H1 (cell line): ENCODE measurements around the gene RARB. TPM values are rescaled to one million over a fixed set of nuclear protein-coding genes. Genes with fewer than 3 reads are reported as not detected.

Experiments used
- CTCF ChIA-PET: fragments of 300-600 bp; sonication (Branson Sonifier 250); formaldehyde crosslinking; loops from one replicate; lab custom pipeline; 2021; ENCODE audit not compliant: partially characterized antibody; lab: Charles Lee
- POLR2A ChIA-PET: fragments of 300-600 bp; sonication (Branson Sonifier 250); formaldehyde crosslinking; loops from one replicate; lab custom pipeline; 2021; ENCODE audit warnings: inconsistent platforms; ENCODE audit not compliant: partially characterized antibody; lab: Charles Lee
- DNase-seq, 2 experiments: peaks; one replicate each; pipeline versions ENCODE4 v3.0.0 to v3.0.0-alpha.2; 2010 to 2022; ENCODE audit warnings: low spot score in 2 of 2, low read depth in 1 of 2, mixed read lengths in 1 of 2
- FAIRE-seq: peaks from 2 replicates; lab custom pipeline; 2011; peaks lifted over from hg19 to GRCh38; lab: Jason Lieb, UNC
- H2AFZ ChIP-seq: 2 replicates; pipeline ENCODE4 v1.8.1; 2012; ENCODE audit warnings: low read length, inconsistent platforms
- H2AK5ac ChIP-seq: 2 replicates; pipeline ENCODE4 v1.6.1; 2013; ENCODE audit warnings: low read depth, low read length
- H2BK120ac ChIP-seq: replicated peaks from 2 replicates; pipeline ENCODE3; 2013; ENCODE audit warnings: low read depth, low read length, inconsistent platforms
- H2BK12ac ChIP-seq: 2 replicates; pipeline ENCODE4 v1.6.1; 2013; ENCODE audit warnings: low read depth, low read length
- H2BK15ac ChIP-seq: 2 replicates; pipeline ENCODE4 v1.6.1; 2013; ENCODE audit warnings: low read length
- H2BK20ac ChIP-seq: 2 replicates; pipeline ENCODE4 v1.6.1; 2013; ENCODE audit warnings: low read length
- H2BK5ac ChIP-seq: 2 replicates; pipeline ENCODE4 v1.6.1; 2013; ENCODE audit warnings: low read depth, low read length
- H3K14ac ChIP-seq: 2 replicates; pipeline ENCODE4 v1.6.1; 2013; ENCODE audit warnings: inconsistent platforms; ENCODE audit not compliant: insufficient read length
- H3K18ac ChIP-seq: 2 replicates; pipeline ENCODE4 v1.6.1; 2013; ENCODE audit warnings: low read length; ENCODE audit errors: extremely low read depth
- H3K23ac ChIP-seq: 2 replicates; pipeline ENCODE4 v1.6.1; 2013; ENCODE audit warnings: inconsistent platforms; ENCODE audit not compliant: insufficient read length
- H3K23me2 ChIP-seq: 2 replicates; pipeline ENCODE4 v1.6.1; 2013; ENCODE audit warnings: low read depth, low read length
- H3K27ac ChIP-seq: 2 replicates; pipeline ENCODE4 v1.6.1; 2011; ENCODE audit warnings: low read depth, low read length, inconsistent platforms
- H3K27me3 ChIP-seq, 4 experiments: replicated peaks in 1 of 4; 1 replicate in 1 of 4; 2 replicates in 3 of 4; pipeline versions ENCODE4 v1.6.1 to v1.8.1; 2011 to 2013; ENCODE audit warnings: low read length in 3 of 4, mild to moderate bottlenecking in 3 of 4, inconsistent platforms in 2 of 4, mixed read lengths in 2 of 4, moderate library complexity in 1 of 4; ENCODE audit not compliant: control insufficient read depth in 3 of 4, insufficient read depth in 3 of 4; ENCODE audit errors: extremely low read depth in 1 of 4
- H3K36me3 ChIP-seq, 4 experiments: 2 replicates each; pipeline versions ENCODE4 v1.6.1 to v1.8.1; 2011 to 2013; ENCODE audit warnings: mild to moderate bottlenecking in 4 of 4, low read length in 3 of 4, moderate library complexity in 2 of 4, control low read depth in 1 of 4, inconsistent platforms in 1 of 4; ENCODE audit not compliant: insufficient read depth in 4 of 4, control insufficient read depth in 2 of 4
- H3K4ac ChIP-seq: replicated peaks from 2 replicates; pipeline ENCODE3; 2013; ENCODE audit warnings: low read length, low read depth, mixed read lengths, inconsistent platforms; ENCODE audit not compliant: insufficient read length
- H3K4me1 ChIP-seq, 4 experiments: replicated peaks in 1 of 4; 1 replicate in 1 of 4; 2 replicates in 3 of 4; pipeline versions ENCODE4 v1.6.1 to v1.8.1; 2011 to 2013; ENCODE audit warnings: low read length in 3 of 4, inconsistent platforms in 2 of 4, mixed read lengths in 1 of 4; ENCODE audit not compliant: insufficient read depth in 4 of 4, control insufficient read depth in 3 of 4
- H3K4me2 ChIP-seq, 2 experiments: 2 replicates each; pipeline versions ENCODE4 v1.6.1 to v1.8.1; 2011 to 2013; ENCODE audit warnings: low read depth in 2 of 2, low read length in 2 of 2, control low read depth in 1 of 2, inconsistent platforms in 1 of 2, mild to moderate bottlenecking in 1 of 2; ENCODE audit not compliant: insufficient read depth in 1 of 2
- H3K4me3 ChIP-seq, 4 experiments: fragments of 200-600, 300-600 bp in 1 of 4; sonication (generic), shearing (Covaris generic), sonication (Bioruptor Twin) in 1 of 4; 2 replicates each; pipeline versions ENCODE4 v1.5.1 to v1.8.1; 2011 to 2016; ENCODE audit warnings: low read length in 4 of 4, low read depth in 3 of 4, control low read depth in 2 of 4, inconsistent platforms in 2 of 4, mild to moderate bottlenecking in 2 of 4, mixed read lengths in 1 of 4, moderate library complexity in 1 of 4; ENCODE audit not compliant: insufficient read depth in 2 of 4; ENCODE audit errors: extremely low read depth in 1 of 4
- H3K56ac ChIP-seq: replicated peaks from 2 replicates; pipeline ENCODE3; 2013; ENCODE audit warnings: low read depth, mild to moderate bottlenecking, mixed read lengths, low read length, inconsistent platforms; ENCODE audit not compliant: insufficient read length
- H3K79me1 ChIP-seq: 2 replicates; pipeline ENCODE4 v1.6.1; 2013; ENCODE audit warnings: low read depth, low read length, control low read depth
- H3K79me2 ChIP-seq, 2 experiments: 2 replicates each; pipeline versions ENCODE4 v1.6.1 to v1.8.1; 2012 to 2013; ENCODE audit warnings: low read length in 2 of 2, mild to moderate bottlenecking in 2 of 2, inconsistent platforms in 1 of 2; ENCODE audit not compliant: insufficient read depth in 2 of 2, control insufficient read depth in 1 of 2
- H3K9ac ChIP-seq, 4 experiments: replicated peaks in 1 of 4; 1 replicate in 1 of 4; 2 replicates in 3 of 4; pipeline versions ENCODE4 v1.6.1 to v1.8.1; 2011 to 2013; ENCODE audit warnings: low read depth in 3 of 4, low read length in 3 of 4, control low read depth in 2 of 4, mild to moderate bottlenecking in 2 of 4, moderate library complexity in 2 of 4, inconsistent platforms in 1 of 4; ENCODE audit errors: extremely low read depth in 1 of 4
- H3K9me3 ChIP-seq, 2 experiments: 2 replicates each; pipeline versions ENCODE4 v1.6.1 to v1.8.1; 2012 to 2013; ENCODE audit warnings: mild to moderate bottlenecking in 2 of 2, moderate library complexity in 2 of 2, control low read depth in 1 of 2, inconsistent platforms in 1 of 2, low read depth in 1 of 2, low read length in 1 of 2, mixed read lengths in 1 of 2; ENCODE audit not compliant: insufficient read depth in 2 of 2
- H4K20me1 ChIP-seq, 2 experiments: replicated peaks in 1 of 2; 2 replicates each; pipeline versions ENCODE3 to v1.8.1; 2011 to 2013; ENCODE audit warnings: inconsistent platforms in 2 of 2, low read length in 2 of 2, mild to moderate bottlenecking in 1 of 2; ENCODE audit not compliant: insufficient read depth in 2 of 2, control insufficient read depth in 1 of 2
- H4K5ac ChIP-seq: 2 replicates; pipeline ENCODE4 v1.6.1; 2013; ENCODE audit warnings: low read length, low read depth, mixed read lengths, inconsistent platforms; ENCODE audit not compliant: insufficient read length
- H4K8ac ChIP-seq: 2 replicates; pipeline ENCODE4 v1.8.0; 2013; ENCODE audit warnings: mild to moderate bottlenecking, moderate library complexity, low read length, inconsistent platforms; ENCODE audit not compliant: insufficient read depth; ENCODE audit errors: extremely low read depth
- H4K91ac ChIP-seq: replicated peaks from 2 replicates; pipeline ENCODE3; 2013; ENCODE audit warnings: low read length, mixed read lengths, inconsistent platforms; ENCODE audit not compliant: insufficient read length
- CBX5 ChIP-seq: fragments of 300-800, 300-1000 bp; sonication (generic); IDR thresholded peaks from 2 replicates; pipeline ENCODE4 v1.7.1; 2016; ENCODE audit warnings: antibody characterized with exemption, low read length, low read depth
- CTCF ChIP-seq, 3 experiments: IDR thresholded peaks; 1 replicate in 2 of 3; 2 replicates in 1 of 3; pipeline versions ENCODE4 v1.5.1 to v1.6.1; 2011; ENCODE audit warnings: low read length in 3 of 3, mild to moderate bottlenecking in 3 of 3, inconsistent platforms in 2 of 3, low read depth in 1 of 3, moderate library complexity in 1 of 3; ENCODE audit not compliant: insufficient read depth in 1 of 3; ENCODE audit errors: control extremely low read depth in 1 of 3
- GTF2F1 ChIP-seq: IDR thresholded peaks from 2 replicates; pipeline ENCODE4 v1.6.1; 2012; ENCODE audit warnings: low read depth, low read length, improper control_type of control experiment, borderline replicate concordance
- HDAC2 ChIP-seq, 2 experiments: fragments of 300-600 bp in 1 of 2; sonication (generic) in 1 of 2; IDR thresholded peaks; 2 replicates each; pipeline ENCODE4 v1.6.1; 2011 to 2012; ENCODE audit warnings: low read depth in 2 of 2, low read length in 2 of 2, mild to moderate bottlenecking in 2 of 2, moderate library complexity in 2 of 2, borderline replicate concordance in 1 of 2, inconsistent platforms in 1 of 2
- NANOG ChIP-seq: IDR thresholded peaks from 2 replicates; pipeline ENCODE4 v1.6.1; 2011; ENCODE audit warnings: low read length, low read depth, mild to moderate bottlenecking, inconsistent platforms; ENCODE audit not compliant: insufficient read depth, poor library complexity, severe bottlenecking
- NRF1 ChIP-seq: IDR thresholded peaks from 2 replicates; pipeline ENCODE4 v1.6.1; 2011; ENCODE audit warnings: mild to moderate bottlenecking, low read depth, low read length, improper control_type of control experiment
- RFX5 ChIP-seq: IDR thresholded peaks from 2 replicates; pipeline ENCODE4 v1.6.1; 2011; ENCODE audit warnings: low read depth, low read length, improper control_type of control experiment, borderline replicate concordance
- ZNF274 ChIP-seq: IDR thresholded peaks from 2 replicates; pipeline ENCODE4 v1.7.0; 2012; ENCODE audit warnings: low read length, borderline replicate concordance; ENCODE audit errors: extremely low read depth
- WGBS, 2 experiments: shearing (Covaris generic) in 1 of 2; methylation state at CpG; one replicate each; pipeline versions ENCODE4 v1.1.6 to v1.1.7; 2013 to 2015; ENCODE audit warnings: low lambda C conversion rate in 2 of 2, mixed read lengths in 2 of 2, inconsistent platforms in 1 of 2, low coverage in 1 of 2, missing lambda C conversion rate in 1 of 2; ENCODE audit not compliant: insufficient replicate concordance in 2 of 2, insufficient coverage in 1 of 2, insufficient read length in 1 of 2; ENCODE audit errors: extremely low coverage in 1 of 2, missing lambda C conversion rate in 1 of 2; 5-methylcytosine and 5-hydroxymethylcytosine counted together
- polyA plus RNA-seq, 7 experiments: library from polyadenylated mRNA; depleted of rRNA in 3 of 7; stranded (reverse) in 5 of 7; unstranded in 2 of 7; fragments of >200 nt in 5 of 7; fragments of 200-250 nt in 2 of 7; gene quantifications; 1 replicate in 5 of 7; 2 replicates in 1 of 7; 4 replicates in 1 of 7; pipeline versions ENCODE4 v1.2.1 to v1.2.3, GENCODE V29; 2011 to 2013; ENCODE audit warnings: missing spikeins in 2 of 7, mixed read lengths in 2 of 7
- total RNA-seq: library from RNA; stranded (reverse); fragmentation: NEBNext Ultra II Directional; extraction: Animal tissue kit (Norgen Biotek cat#: 25700); gene quantifications from 2 replicates; pipeline ENCODE4 v1.2.1, GENCODE V29; 2021

RARB gene
- total and polyA plus RNA-seq, 2 of the 8 experiments (the other 6 are each of a cell fraction or from before 2014, with no cell fraction given), result 0.15 to 0.22 TPM

DNA sequence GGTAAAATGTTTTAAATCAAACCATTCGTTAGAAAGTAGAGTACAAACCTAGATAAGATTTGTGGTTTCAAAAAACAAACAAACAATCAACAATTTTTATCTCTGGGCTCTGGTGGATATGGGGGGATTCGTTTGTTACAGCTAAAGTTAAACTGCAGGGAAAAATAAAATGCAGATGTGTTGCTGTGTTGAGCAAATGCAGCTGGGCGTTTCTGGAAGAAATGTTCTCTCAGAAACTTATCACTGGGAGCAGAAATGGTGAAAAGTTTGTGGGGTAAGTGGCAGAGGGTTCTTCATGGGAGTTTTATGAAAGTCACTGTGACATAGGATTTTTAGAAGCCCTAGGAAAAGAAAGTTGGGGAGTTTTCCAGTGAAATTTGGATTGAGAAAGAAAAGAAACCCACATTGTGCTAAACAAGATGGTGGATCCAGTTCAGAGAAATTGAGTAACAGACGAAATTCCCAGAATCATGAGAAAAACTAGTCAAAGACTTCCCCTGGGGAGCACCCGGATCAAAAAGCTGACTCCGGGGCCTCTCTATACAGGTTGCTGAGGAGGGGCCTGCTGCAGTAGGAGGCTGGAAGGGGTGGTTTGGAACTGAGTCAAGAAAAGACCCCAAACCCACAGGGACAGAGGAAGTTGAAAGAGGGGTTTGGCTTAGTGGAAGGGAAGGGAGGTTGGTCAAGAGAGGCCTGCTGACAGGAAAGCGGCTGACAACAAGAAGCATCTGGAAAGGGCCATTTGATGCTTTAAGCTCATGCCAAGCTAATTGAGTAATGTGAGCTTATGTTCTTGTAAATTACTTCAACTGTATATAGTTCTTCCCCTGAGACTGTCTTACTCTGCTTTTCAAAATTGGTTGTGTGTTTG is 108.7 kb downstream of the RARB start:
- no peak overlapping the region for H3K56ac ChIP-seq
- CTCF ChIA-PET, result interaction anchor here (0.6 to 1.4 kb wide), 2 partner anchors 16 to 82 kb away, joined by 3 to 4 read pairs; no protein-coding TSS in a partner anchor
- peaks cover 5 to 6% of the 10 kb centered on the region in 2 experiments; a peak in 2 of 4 replicates for H3K9me3 ChIP-seq
- H3K23ac ChIP-seq, result no peak overlapping the region
- H3K18ac ChIP-seq, result no peak overlapping the region
- no peak overlapping the region for H2AK5ac ChIP-seq
- no peaks in the 10 kb centered on the region for H3K79me2 ChIP-seq
- DNase-seq (no peak), FAIRE-seq (no peak)
- WGBS, 2 experiments, result 94% methylated on average over 7 of the region's 7 CpGs; no CpG with 5 or more reads in 1 of the 2 experiments
- no peak overlapping the region for H2BK20ac ChIP-seq
- H2BK120ac ChIP-seq, result no peak overlapping the region
- no peak overlapping the region for H3K4me3 ChIP-seq
- H3K14ac ChIP-seq, result no peak overlapping the region
- H2AFZ ChIP-seq, result no peak overlapping the region
- H4K20me1 ChIP-seq, result no peaks in the 10 kb centered on the region
- no peak overlapping the region for H3K9ac ChIP-seq
- H3K27me3 ChIP-seq, result no peaks in the 10 kb centered on the region
- no peaks in the 10 kb centered on the region for H3K23me2 ChIP-seq
- no peak overlapping the region for H4K91ac ChIP-seq
- no peak overlapping the region for H2BK12ac ChIP-seq
- no peaks in the 10 kb centered on the region for H3K4me1 ChIP-seq
- H4K5ac ChIP-seq, result no peak overlapping the region
- H3K36me3 ChIP-seq, result peaks cover 0 to 2% (median 0%) of the 10 kb centered on the region in 4 experiments; a peak in 1 of 8 replicates
- no peak overlapping the region for H2BK5ac ChIP-seq
- no peak overlapping the region for H3K27ac ChIP-seq
- H4K8ac ChIP-seq, result no peak overlapping the region
- no peak overlapping the region for H2BK15ac ChIP-seq
- POLR2A ChIA-PET, result no interaction called here
- H3K4me2 ChIP-seq, result no peak overlapping the region
- H3K4ac ChIP-seq, result no peak overlapping the region
- no peaks in the 10 kb centered on the region for H3K79me1 ChIP-seq
- TF ChIP-seq NRF1, result no peak
- no peak for TF ChIP-seq NANOG
- no peak for TF ChIP-seq CTCF (IDR thresholded peaks at IDR 0.05; ENCODE audit: control extremely low read depth in 1 of 3, insufficient read depth in 1 of 3, low read depth in 1 of 3, low read length in 3 of 3)
- no peak for TF ChIP-seq ZNF274
- no peak for TF ChIP-seq CBX5
- TF ChIP-seq RFX5, result no peak
- no peak for TF ChIP-seq HDAC2 (IDR thresholded peaks at IDR 0.05; ENCODE audit: borderline replicate concordance in 1 of 2, low read depth in 2 of 2, low read length in 2 of 2)
- no peak for TF ChIP-seq GTF2F1
